ENCODE measurements around the gene RFTN2.
"Not testable (repeated sequence)": the region's sequence is repeated elsewhere in the genome, so short reads cannot be mapped to it uniquely, and the experiment has no call there.

Gene RFTN2

GRCh38 chr2:197675246-197675645 is at the start of gene RFTN2:
Gene RFTN2 (minus strand): TSS chr2:197675587. CDS start chr2:197675458, 129 bp downstream.
- DNase-seq: peak in 1 of 56 donors; percentile 43

GRCh38 chr2:197717863-197718262 is 42.5 kb upstream of the RFTN2 start:
- DNase-seq: no peak

GRCh38 chr2:197713271-197713670 is 37.9 kb upstream of the RFTN2 start:
- DNase-seq: no peak

GRCh38 chr2:197711578-197711977 is 36.2 kb upstream of the RFTN2 start:
- no peak for DNase-seq

GRCh38 chr2:197710424-197711042 is 35.1 kb upstream of the RFTN2 start:
- no peak for DNase-seq

DNA sequence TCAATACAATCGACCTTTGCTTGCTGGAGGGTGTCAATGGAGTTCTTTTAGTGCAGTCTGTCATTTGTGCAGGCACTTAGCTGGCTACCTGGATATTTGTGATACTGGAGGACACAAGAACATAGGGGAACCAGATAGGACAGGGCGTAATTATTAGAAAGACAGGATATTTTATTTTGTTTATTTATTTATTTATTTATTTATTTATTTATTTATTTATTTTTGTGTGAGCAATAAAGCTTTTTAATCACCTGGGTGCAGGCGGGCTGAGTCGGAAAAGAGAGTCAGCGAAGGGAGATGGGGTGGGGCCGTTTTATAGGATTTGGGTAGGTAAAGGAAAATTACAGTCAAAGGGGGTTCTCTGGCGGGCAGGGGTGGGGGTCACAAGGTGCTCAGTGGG is 33.8 kb upstream of the RFTN2 start:
- DNase-seq: not testable (repeated sequence)

- DNase-seq: no peak
These were observed 32.9 kb upstream of the RFTN2 start for GRCh38 chr2:197708331-197708730.

- DNase-seq: no peak
These were observed 32.2 kb upstream of the RFTN2 start for GRCh38 chr2:197707316-197708213.

- peak in 1 of 56 donors; percentile 0 for DNase-seq
These were observed 31.4 kb upstream of the RFTN2 start for GRCh38 chr2:197706839-197707207.

- DNase-seq: peak in 1 of 56 donors; percentile 14
These were observed 30.8 kb upstream of the RFTN2 start for GRCh38 chr2:197705912-197706838.

DNA sequence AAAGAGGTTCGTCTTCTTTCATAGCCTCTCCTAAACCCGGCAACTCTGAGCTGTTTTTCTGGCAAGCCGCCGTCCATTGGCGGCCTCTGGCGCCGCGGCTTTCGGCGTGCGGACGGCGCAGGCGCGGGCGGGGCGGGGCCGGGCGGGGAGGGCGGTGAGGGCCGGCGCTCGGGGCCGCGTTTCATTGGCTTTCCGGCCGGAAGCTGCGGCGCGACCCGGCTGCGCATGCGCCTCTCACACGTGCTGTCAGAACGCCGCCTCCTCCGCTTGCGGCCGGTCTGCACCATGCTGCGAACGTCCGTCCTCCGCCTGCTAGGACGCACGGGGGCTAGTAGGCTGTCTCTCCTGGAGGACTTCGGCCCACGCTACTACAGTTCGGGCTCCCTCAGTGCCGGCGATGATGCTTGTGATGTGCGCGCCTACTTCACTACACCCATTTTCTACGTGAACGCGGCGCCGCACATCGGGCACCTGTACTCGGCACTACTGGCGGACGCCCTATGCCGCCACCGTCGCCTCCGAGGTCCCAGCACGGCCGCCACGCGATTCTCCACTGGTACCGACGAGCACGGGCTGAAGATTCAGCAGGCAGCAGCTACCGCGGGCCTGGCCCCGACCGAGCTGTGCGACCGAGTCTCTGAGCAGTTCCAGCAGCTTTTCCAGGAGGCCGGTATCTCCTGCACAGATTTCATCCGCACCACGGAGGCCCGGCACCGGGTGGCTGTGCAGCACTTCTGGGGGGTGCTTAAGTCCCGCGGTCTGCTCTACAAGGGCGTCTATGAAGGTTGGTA is 29.9 kb upstream of the RFTN2 start, which contains the start of gene MARS2:
Gene MARS2 (plus strand): TSS at position 249 of the 791 bp plus-strand sequence. CDS start 37 bp downstream, at position 286.
- DNase-seq: peak; percentile 17 to 94 (median 86)

DNA sequence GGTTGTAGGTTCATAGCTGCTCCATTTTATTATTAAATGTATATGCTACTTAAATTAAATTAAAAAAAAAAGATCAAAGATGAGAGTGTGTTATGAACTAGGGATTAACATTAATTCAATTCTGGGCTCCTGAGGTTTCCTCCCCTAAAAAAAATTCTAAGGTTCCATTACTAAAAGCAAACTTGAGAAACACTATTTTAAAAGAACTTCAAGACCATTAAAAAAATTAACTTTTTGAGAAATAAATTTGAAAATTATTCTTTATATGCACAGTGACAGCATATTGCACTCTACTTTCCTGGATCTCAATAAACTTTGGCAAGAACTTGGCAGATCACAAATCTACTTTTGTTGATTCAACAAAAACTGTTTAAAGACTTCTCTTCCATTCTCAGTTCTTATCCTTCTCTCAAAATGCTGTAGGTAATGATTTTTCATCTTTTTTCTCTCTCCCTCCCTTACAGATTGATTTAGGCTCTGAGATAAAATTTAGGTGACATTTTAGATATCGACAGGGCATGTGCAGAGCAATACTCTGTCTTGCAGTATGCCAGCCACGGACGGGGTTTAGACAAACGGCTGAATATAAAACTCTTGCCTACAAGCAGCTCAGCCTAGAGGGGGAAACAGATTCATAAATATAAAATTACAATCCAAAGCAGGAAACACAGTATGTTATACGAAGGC is 29.2 kb upstream of the RFTN2 start:
- peak in 1 of 56 donors; percentile 67 for DNase-seq

DNA sequence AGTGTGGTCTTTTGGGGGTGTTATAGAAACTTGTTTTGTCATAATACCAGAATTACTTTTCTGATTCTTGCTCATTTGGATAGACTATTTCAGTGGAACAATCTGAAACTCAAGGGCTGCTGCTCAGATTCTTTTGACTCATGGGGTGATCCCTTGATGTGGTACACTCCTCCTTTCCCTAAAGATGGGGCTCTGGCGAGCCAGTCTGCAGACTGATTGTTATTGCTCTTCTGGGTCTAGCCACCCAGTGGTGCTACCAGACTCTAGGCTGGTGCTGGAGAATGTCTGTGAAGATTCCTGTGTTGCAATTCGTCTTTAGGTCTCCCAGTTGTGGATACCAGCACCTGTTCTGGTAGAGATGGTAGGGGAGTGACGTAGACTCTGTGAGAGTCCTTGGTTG is 25.6 kb upstream of the RFTN2 start:
- no peak for DNase-seq

DNA sequence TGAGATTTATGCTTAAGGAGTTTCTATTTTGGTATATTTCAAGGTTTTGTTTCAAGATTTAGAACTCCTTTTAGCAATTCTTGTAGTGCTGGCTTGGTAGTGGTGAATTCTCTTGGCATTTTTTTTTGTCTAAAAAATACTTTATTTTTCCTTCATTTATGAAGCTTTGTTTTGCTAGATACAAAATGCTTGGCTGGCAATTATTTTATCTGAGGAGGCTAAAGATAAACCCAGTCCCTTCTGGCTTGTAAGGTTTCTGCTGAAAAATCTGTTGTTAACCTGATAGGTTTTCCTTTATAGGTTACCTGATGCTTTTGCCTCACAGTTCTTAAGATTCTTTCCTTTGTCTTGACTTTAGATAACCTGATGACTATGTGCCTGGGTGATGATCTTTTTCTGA is 24.3 kb upstream of the RFTN2 start:
- not testable (repeated sequence) for DNase-seq

- not testable (repeated sequence) for DNase-seq
These were observed 21.2 kb upstream of the RFTN2 start for GRCh38 chr2:197696571-197696970.

DNA sequence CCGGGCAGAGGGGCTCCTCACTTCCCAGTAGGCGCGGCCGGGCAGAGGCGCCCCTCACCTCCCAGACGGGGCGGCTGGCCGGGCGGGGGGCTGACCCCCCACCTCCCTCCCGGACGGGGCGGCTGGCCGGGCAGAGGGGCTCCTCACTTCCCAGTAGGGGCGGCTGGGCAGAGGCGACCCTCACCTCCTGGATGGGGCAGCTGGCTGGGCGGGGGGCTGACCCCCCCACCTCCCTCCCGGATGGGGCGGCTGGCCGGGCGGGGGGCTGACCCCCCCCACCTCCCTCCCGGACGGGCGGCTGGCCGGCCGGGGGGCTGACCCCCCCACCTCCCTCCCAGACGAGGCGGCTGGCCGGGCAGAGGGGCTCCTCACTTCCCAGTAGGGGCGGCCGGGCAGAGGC is 20.6 kb upstream of the RFTN2 start:
- DNase-seq: not testable (repeated sequence)

- DNase-seq: not testable (repeated sequence)
These were observed 19.8 kb upstream of the RFTN2 start for GRCh38 chr2:197695206-197695605.

DNA sequence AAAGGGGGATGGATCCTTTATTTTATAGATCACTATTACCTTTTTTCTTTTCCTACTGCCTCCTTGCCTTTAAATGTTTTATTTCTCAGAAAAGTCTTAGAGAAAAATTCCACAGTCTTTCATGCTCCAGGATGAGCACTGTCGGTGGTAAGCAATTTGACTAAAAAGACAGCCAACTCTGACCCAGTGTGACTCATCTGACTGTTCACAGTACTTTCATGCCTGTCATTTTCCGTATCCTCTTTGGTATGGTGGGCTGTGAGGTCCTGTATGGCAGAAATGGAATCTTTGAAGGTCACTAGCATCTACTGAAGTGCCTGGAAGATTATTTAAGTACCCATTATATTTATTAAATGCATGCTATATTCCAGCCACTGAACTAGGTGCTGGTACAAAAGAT is 2.1 kb upstream of the RFTN2 start:
- DNase-seq: no peak

DNA sequence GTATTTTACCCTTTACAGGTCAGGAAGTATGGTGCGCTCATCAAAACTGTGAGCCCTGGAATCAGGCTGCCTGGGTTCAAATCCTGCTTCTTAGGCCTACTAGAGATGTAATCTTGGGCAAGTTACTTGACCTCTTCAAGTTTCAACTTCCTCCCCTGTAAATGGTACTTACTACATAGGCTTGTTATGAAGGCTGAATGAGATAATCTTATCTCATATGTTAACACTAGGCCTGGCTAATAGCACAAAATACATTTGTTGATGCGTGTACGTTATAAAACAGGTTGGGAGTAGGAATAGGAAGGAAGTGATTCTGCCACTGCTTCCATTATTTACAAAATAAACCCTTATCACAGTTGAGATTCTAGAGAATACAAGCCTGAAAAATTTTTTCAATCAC is 1.7 kb upstream of the RFTN2 start:
- DNase-seq: peak in 1 of 56 donors; percentile 1

DNA sequence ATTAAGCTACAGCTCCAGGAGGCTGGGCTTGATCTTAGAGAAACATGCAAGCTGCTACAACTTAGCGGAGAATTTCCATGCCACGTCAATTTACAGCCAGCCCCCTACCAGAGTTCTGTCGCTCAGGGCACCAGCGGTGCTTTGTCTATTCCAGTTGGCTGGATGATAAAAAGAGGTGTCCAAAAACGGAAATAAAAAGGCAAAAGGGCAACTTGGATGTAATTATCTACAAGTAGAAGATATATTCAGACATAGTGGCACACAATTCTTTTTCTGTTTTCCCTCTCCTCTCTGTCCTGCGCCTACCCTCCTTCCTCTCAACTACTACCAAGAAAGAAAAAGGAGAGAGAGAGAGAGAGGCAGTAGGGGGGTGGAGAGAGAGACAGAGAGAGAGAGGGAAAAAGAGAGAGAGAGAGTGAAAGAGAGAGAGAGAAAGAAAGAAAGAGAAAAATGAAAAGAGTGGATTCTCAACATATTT is 363 bp upstream of the RFTN2 start:
- peak in 34 of 56 donors; percentile 2 to 50 (median 18) for DNase-seq
